NCI-H1417 (cell line): ENCODE measurements around the gene AKAP13.

Experiments used
- DNase-seq, 3 experiments: peaks; one replicate each; lab custom pipeline; 2025; lab: John Stamatoyannopoulos, UW

AKAP13 gene

GRCh38 chr15:85770096-85771041 lies 390.0 kb downstream of the AKAP13 start:
- DNase-seq: no peak

DNA sequence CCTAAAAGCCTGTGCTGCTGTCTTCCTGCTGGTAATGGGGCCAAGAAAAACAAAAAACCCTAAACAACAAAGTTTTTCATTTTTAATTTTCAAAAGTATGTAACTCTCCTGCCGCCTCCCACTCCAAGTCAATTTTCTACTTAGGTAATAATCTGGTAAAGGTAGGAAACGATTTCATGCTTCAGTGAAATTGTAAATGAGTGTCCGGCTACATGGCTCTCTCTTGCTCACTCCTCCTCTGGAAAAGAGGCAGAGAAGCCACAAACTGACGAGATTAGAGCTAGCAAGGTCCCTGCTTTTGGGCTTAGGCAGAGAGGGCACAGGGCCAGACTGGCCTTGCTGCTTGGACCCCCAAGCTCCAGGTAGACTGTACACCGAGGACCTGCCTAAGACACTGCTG lies 390.9 kb downstream of the AKAP13 start:
- DNase-seq: no peak

DNA sequence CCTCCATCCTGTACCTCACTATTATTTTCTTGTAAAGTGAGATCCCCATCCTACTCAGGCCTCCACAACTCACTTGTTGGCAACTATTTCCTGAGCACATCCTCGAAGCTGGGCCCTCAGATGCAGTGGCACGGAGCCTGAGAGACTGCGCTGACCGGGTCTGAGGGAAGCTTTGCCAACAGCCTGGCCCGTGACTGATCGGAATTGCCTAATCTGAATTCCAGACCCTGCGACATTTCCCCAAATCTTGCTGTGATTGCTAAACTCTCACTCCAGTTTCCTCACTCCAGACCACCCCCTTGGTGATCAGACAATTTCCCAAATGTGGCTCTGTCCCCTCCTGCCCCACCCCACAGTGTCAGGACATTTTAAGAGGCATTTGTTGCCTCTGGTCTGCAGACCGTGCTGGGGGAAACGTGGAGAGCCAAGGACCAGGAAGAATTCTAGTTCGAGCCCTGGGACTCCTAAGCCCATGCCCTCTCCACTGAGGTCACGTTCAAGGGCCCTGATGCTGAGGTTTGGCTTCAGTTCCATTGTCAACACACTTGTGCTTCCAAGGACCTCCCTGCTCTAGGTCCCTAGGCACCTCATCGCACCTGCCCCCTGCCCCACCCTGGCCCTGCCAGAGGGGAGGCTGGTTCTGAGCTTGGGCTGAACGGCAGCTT lies 391.5 kb downstream of the AKAP13 start:
- peak in 1 of 3 experiments; percentile 13 for DNase-seq

- no peak for DNase-seq
Observed at GRCh38 chr15:85772668-85773067, 392.3 kb downstream of the AKAP13 start.

DNA sequence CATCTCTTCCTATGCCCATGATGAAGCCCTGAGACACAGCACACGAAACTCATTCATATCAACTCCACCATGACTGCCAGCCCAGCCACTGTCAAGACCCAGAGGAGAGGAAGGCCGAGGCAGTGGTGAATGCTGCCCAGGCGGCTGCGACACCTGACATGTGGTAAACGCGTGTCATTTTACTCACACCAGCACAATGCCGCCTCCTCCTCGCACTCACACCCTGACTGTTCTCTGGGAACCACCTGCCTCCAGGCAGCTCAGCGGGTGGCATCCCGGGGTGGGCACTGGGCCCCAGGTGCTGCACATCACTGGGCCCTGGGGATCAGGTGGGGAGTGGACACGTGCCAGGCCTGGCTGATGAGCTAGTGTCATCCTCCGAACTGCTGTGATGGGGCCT lies 392.8 kb downstream of the AKAP13 start:
- no peak for DNase-seq

- no peak for DNase-seq
Observed at GRCh38 chr15:85773970-85774369, 393.6 kb downstream of the AKAP13 start.

GRCh38 chr15:85777250-85778106 lies 397.1 kb downstream of the AKAP13 start:
- no peak for DNase-seq

GRCh38 chr15:85778107-85778776 lies 397.8 kb downstream of the AKAP13 start:
- no peak for DNase-seq

DNA sequence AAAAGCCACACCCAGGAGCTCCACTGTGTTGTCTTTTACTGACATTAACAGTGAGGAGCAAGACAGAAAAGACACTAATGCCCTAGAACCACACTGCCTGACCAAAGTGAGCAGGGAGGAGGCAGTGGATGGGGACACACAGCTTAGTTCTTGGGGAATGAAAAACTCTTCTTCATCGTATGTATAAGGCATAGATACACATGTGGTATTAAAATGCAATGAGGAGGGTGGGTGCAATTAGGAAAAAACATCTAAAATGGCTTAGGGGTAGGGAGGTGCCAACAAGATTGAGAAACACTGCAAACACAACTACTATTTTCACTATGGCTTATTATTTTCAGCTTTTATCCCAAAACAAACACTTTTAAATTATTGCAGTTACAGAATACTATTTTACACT lies 398.8 kb downstream of the AKAP13 start:
- no peak for DNase-seq

- peak in 1 of 3 experiments; percentile 23 for DNase-seq
Observed at GRCh38 chr15:85780225-85780985, 400.0 kb downstream of the AKAP13 start.

- no peak for DNase-seq
Observed at GRCh38 chr15:85781099-85781498, 400.7 kb downstream of the AKAP13 start.

GRCh38 chr15:85782064-85782463 lies 401.7 kb downstream of the AKAP13 start:
- DNase-seq: no peak

DNA sequence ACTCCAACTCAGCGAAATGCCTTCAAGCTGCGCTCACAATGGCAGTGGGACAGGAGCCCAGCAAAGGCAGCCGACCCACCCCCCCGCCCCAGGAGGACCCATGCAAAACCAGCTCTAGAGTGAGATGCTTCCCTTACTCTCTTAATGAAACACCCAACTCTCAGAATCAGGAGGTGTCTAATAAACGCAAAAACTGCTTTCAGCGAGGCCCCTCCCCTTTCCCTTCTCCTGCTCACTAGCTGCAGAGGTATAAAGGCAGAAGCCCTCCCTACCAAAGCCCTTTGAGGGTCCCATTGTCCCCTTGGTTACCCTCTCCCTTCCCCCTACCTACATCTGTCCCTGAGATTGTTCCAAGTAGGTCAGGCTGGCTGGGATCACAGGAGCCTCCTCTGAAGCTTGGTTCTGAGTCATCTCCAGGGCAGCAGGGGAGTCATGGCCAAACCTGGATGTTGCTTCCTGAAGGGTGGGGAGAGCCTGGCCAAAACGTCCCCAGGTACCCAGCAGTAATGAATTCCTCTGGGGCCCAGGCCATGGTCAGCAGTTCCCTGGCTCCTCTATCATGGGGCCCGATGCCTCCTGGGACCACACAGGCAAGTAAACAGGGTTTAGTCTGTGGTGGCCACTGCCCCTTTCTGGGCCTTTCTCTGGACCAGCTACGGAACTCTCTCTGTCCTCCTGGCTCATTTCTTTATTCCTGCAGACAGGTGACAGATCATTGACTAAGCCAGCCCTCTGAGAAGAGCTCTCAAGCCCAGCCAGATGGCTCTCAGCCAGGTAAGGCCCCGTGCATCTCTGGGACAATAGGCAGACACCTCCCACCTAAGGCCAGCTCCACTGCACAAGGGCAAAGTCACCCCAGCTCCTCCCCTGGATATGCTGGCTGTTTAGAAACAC lies 405.7 kb downstream of the AKAP13 start:
- DNase-seq: peak; percentile 65 to 86 (median 84)

DNA sequence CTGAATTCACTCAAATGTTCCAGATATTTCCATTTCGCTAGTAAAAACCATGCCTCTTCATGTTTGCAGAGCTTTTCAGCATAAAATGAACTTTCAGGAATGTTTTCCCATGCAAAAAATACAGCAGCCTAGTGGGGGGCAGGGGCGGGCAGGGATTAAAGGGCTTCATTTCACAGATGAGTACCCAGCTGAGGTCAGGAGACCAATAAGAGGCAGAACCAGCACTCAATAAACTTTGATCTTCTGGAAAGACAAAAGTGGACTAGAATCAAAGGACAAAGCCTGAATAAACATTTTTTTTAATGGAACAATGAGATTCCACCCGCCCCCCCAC lies 406.3 kb downstream of the AKAP13 start:
- DNase-seq: no peak

DNA sequence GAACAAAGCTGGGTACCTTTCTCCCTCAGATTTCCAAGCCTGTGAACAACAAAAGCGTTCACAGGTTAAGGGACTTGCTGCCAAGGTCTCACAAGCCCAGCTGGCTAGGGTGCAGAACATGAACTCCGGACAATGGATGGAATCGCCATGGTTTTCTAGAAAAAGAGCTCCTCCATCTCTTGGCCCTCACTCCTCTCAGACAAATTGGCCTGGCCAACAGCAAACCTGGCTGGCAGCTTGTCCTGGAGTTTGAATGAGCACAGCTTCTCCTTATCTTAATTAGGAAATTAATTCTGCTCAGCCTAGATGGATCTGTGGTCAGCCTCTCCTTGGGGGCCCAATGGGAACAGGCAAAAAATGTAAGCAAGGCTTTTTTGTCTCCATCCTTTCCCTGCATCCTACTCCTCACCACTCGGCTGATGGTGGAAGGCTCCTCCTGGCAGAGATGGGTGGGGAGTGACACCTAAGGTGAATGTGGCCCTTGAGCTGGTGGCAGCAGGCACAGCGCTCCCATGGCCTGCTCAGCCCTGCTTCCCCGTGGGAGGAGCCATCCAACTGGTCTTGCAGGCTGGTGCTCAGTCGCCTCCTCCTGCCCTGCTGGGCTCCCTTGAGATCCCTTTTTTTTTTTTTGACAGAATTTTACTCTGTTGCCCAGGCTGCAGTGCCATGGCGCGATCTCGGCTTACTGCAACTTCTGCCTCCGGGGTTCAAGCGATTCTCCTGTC lies 408.5 kb downstream of the AKAP13 start:
- no peak for DNase-seq

- DNase-seq: no peak
Observed at GRCh38 chr15:85789496-85789875, 409.1 kb downstream of the AKAP13 start.

DNA sequence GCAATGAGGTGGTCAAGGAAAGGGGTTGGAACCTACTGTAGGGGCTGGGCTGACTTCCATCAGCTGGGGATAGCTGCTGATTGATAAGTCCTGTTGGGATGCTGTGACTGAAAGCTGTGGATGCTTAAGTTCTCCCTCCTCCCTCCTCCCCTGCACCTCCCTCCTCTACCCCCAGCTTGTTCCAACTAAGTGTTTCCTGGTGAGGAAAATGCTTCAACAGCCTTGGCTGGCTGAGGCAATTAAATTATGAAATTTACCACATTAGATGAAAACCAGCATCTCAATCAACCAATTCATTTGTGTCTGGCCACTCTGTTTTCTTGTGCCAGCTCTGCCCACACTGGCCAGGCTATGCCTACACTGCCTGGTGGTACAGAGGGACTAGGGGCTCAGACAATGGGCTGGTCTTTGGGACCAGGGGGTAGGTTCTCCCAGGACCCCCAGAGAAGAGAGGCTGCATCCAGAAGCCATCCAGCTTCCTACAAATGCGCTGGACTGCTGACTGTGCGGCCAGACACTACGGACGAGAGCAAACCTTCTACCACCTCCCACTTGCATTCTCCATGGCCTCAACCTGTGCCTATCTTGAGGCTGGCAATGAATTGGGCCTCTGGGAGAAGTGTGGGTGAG lies 411.8 kb downstream of the AKAP13 start:
- no peak for DNase-seq

DNA sequence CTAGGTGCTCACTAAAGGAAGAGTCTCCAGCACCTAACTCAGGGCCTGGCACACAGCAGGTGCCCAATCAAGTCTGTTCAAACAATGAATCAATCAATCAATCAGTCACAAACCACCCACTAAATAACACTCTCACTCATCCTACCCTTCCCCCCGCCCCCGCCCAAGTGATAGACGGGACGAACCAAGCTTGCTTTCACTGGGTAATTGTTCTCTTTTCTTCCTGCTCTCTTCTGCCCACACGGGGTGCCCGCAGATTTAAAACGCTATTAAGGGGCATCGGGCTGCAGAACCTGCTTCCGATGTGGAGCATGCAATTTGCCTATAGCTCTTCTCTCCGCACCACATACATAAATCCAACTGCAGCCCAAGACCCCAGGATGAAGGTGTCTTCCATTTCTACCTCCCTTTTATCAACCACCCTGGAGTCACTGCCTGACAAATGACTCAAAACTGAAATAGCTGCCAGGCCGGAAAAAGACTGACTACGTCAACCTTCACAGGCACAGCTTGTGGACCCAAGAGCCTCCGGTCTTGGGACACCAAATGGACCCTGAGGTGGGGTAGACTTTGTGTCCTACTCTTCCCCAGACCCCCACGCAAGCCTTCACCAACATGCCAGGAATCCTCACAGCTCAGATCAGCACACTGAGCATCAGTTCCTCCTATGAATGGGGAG lies 412.6 kb downstream of the AKAP13 start:
- DNase-seq: peak in 1 of 3 experiments; percentile 17
